Fibroblast of upper back skin (primary cell): Measurements from ENCODE around the gene MAST3.
A peak's percentile ranks its signal among the peaks of the same experiment; 100 is the strongest.

Experiments used
- DNase-seq: peaks from one replicate; pipeline ENCODE4 v3.0.0-alpha.2; 2013

Gene MAST3

GRCh38 chr19:18114483-18114882, 16.9 kb downstream of the MAST3 start:
- no peak for DNase-seq

- no peak for DNase-seq
Measured at GRCh38 chr19:18117364-18117691, 19.8 kb downstream of the MAST3 start.

GRCh38 chr19:18117692-18118378, 20.3 kb downstream of the MAST3 start:
- DNase-seq: peak; percentile 81

GRCh38 chr19:18118420-18119012, 20.9 kb downstream of the MAST3 start:
- no peak for DNase-seq

- DNase-seq: no peak
Measured at GRCh38 chr19:18119013-18119716, 21.6 kb downstream of the MAST3 start.

GRCh38 chr19:18119717-18120105, 22.1 kb downstream of the MAST3 start:
- DNase-seq: no peak

GRCh38 chr19:18120127-18120526, 22.5 kb downstream of the MAST3 start:
- no peak for DNase-seq

GRCh38 chr19:18121166-18121565, 23.6 kb downstream of the MAST3 start:
- DNase-seq: no peak

GRCh38 chr19:18122424-18122823, 24.8 kb downstream of the MAST3 start:
- DNase-seq: no peak

- no peak for DNase-seq
Measured at GRCh38 chr19:18122860-18123795, 25.6 kb downstream of the MAST3 start.

GRCh38 chr19:18123819-18124218, 26.2 kb downstream of the MAST3 start:
- DNase-seq: no peak

GRCh38 chr19:18126097-18126496, 28.5 kb downstream of the MAST3 start:
- DNase-seq: no peak

GRCh38 chr19:18128044-18128443, 30.5 kb downstream of the MAST3 start:
- DNase-seq: no peak

GRCh38 chr19:18128805-18129204, 31.2 kb downstream of the MAST3 start:
- no peak for DNase-seq

GRCh38 chr19:18130523-18131242, 33.1 kb downstream of the MAST3 start:
- no peak for DNase-seq

- no peak for DNase-seq
Measured at GRCh38 chr19:18131841-18132596, 34.4 kb downstream of the MAST3 start.

GRCh38 chr19:18135712-18136584, 38.4 kb downstream of the MAST3 start:
- no peak for DNase-seq

GRCh38 chr19:18137242-18137641, 39.7 kb downstream of the MAST3 start:
- no peak for DNase-seq

GRCh38 chr19:18137657-18138339, 40.2 kb downstream of the MAST3 start:
- no peak for DNase-seq

GRCh38 chr19:18140473-18140872, 42.9 kb downstream of the MAST3 start:
- no peak for DNase-seq
